HG03135 (cell line): ENCODE data around the gene FAM53B.
"Not testable (repeated sequence)": the region's sequence is repeated elsewhere in the genome, so short reads cannot be mapped to it uniquely, and the experiment has no call there.

Experiments
- ATAC-seq: cut with Tn5 transposase; IDR thresholded peaks from one replicate; pipeline ENCODE4 v1.9.1; 2021; ENCODE audit warnings: mild to moderate bottlenecking, moderate library complexity; ENCODE audit not compliant: unreplicated experiment

The FAM53B gene

GRCh38 chr10:124589491-124590041 is 154.6 kb downstream of the FAM53B start:
- no peak for ATAC-seq

GRCh38 chr10:124588736-124589490 is 155.3 kb downstream of the FAM53B start:
- no peak for ATAC-seq

GRCh38 chr10:124588341-124588735 is 155.8 kb downstream of the FAM53B start:
- not testable (repeated sequence) for ATAC-seq

GRCh38 chr10:124587811-124588211 is 156.4 kb downstream of the FAM53B start:
- ATAC-seq, result no peak

GRCh38 chr10:124586142-124586541 is 158.0 kb downstream of the FAM53B start:
- no peak for ATAC-seq

- ATAC-seq, result no peak
These were observed 165.2 kb downstream of the FAM53B start for GRCh38 chr10:124579011-124579399.

GRCh38 chr10:124578231-124579010 is 165.8 kb downstream of the FAM53B start:
- no peak for ATAC-seq

GRCh38 chr10:124577651-124578050 is 166.5 kb downstream of the FAM53B start:
- no peak for ATAC-seq

- ATAC-seq, result no peak
These were observed 167.4 kb downstream of the FAM53B start for GRCh38 chr10:124576526-124577420.

- ATAC-seq, result no peak
These were observed 168.8 kb downstream of the FAM53B start for GRCh38 chr10:124575107-124576035.

GRCh38 chr10:124574456-124575070 is 169.6 kb downstream of the FAM53B start:
- no peak for ATAC-seq

GRCh38 chr10:124573726-124574455 is 170.3 kb downstream of the FAM53B start:
- ATAC-seq, result no peak

GRCh38 chr10:124572751-124573150 is 171.4 kb downstream of the FAM53B start:
- no peak for ATAC-seq

GRCh38 chr10:124570646-124571045 is 173.5 kb downstream of the FAM53B start:
- ATAC-seq, result no peak

GRCh38 chr10:124569623-124570470 is 174.3 kb downstream of the FAM53B start:
- no peak for ATAC-seq
